T-helper 9 cell (primary cell): ENCODE data around the gene TMEM63B.
"Not testable (repeated sequence)": the region's sequence is repeated elsewhere in the genome, so short reads cannot be mapped to it uniquely, and the experiment has no call there.

Experiments
- DNase-seq: peaks from one replicate; pipeline ENCODE4 v3.0.0-alpha.2; 2020

TMEM63B gene

GRCh38 chr6:44094403-44095242, 32.7 kb upstream of the TMEM63B start:
- no peak for DNase-seq

DNA sequence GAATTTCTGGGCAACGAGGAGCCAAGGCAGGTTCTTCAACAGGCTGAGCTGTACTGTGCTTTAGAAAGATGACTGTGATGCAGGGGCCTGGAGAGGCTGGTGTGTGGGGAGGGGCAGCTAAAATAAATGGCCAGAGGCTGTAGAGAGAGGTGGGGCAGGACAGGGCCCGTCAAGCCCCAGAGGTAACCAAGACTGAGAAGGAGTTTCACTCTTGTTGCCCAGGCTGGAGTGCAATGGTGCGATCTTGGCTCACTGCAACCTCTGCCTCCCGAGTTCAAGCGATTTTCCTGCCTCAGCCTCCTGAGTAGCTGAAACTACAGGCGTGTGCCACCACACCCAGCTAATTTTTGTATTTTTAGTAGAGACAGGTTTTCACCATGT, 32.1 kb upstream of the TMEM63B start:
- not testable (repeated sequence) for DNase-seq

- peak; percentile 61 for DNase-seq
Observed at GRCh38 chr6:44096612-44097011, 30.7 kb upstream of the TMEM63B start.

DNA sequence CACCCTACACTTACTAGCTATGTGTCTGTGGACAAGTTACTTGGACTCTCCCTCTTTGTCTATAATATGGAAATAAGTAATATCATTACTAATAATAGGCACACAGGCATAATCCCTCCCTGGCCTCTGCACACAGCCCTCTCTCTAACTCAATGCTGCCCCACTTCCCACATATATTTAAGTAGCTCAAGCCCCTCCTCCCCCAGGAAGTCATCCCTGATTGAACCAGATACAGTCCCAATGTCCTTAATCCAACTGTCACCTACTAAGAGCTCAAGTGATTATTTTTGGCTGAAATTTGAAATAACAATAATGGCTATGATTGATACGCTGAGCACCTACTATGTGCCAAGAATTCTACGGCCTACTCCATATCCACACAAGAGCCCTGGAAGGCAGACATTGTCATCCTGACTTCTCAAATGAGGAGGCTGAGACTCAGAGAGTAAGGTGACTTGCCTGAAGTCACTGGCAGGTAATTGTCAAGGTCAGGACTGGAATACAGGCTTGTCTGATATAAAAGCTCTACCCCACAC, 29.5 kb upstream of the TMEM63B start:
- DNase-seq = no peak

- no peak for DNase-seq
Observed at GRCh38 chr6:44099192-44099591, 28.2 kb upstream of the TMEM63B start.

DNA sequence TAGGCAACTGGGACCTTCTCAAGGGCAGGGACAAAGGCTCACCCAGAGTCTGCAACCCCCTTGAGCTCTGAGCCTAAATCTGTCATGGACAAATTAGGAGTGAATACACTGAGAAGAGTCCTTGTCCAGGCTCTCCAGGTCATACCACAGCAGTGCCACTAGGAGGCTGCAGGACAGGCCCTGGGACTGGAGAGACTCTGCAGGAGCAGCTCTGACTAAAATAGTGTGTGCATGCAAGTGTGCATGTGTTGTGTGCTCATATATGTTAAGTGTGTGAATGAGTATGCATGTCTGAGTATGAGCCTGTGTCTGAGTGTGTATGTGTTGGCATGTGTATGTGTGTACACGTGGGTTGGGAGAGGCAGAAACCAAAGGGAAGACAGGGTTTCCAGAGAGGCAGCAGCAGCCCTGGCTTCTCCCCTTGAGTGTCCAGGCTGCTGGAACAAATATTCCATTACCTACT, 27.2 kb upstream of the TMEM63B start:
- no peak for DNase-seq

- DNase-seq = no peak
Observed at GRCh38 chr6:44101832-44102231, 25.5 kb upstream of the TMEM63B start.

GRCh38 chr6:44102527-44102926, 24.8 kb upstream of the TMEM63B start:
- no peak for DNase-seq

- no peak for DNase-seq
Observed at GRCh38 chr6:44104481-44105021, 22.8 kb upstream of the TMEM63B start.

DNA sequence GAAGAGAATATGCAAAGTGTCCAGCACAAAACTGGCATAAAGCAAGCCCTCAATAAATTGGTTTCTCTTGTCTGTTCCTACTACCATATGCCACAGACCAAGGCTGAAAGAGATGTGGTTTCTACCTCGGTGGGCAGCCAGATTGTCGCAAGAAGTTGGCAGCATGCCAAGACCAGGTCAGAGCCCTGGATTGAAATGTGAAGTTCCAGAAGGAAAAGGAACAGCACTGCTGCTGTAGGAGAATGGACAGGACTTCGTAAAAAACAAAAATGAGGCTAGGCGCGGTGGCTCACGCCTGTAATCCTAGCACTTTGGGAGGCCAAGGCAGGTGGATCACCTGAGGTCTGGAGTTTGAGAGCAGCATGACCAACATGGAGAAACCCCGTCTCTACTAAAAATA, 22.2 kb upstream of the TMEM63B start:
- no peak for DNase-seq

- no peak for DNase-seq
Observed at GRCh38 chr6:44105993-44106740, 21.2 kb upstream of the TMEM63B start.

- no peak for DNase-seq
Observed at GRCh38 chr6:44107017-44107416, 20.3 kb upstream of the TMEM63B start.

- DNase-seq = no peak
Observed at GRCh38 chr6:44108471-44108870, 18.9 kb upstream of the TMEM63B start.

DNA sequence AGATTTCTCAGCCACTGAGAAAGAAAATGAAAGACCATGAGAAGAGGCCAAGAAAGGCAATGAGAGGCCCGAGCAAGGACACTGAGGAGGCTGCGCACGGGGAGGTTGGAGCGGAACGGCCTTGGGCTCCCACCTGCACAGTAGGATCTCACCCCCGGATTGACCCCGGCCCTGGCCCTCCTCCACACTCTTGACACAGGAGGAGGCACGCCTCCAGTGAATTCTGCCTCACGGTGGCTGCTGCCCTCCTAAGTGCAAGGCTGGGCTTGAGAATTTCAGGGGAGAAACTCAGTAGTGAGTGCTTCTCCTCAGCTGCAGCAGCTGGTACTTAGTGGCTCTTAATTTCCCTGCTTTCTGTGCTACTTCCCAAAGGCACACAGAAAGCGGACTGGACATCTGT, 18.1 kb upstream of the TMEM63B start:
- no peak for DNase-seq

- DNase-seq = no peak
Observed at GRCh38 chr6:44110005-44110676, 17.2 kb upstream of the TMEM63B start.

DNA sequence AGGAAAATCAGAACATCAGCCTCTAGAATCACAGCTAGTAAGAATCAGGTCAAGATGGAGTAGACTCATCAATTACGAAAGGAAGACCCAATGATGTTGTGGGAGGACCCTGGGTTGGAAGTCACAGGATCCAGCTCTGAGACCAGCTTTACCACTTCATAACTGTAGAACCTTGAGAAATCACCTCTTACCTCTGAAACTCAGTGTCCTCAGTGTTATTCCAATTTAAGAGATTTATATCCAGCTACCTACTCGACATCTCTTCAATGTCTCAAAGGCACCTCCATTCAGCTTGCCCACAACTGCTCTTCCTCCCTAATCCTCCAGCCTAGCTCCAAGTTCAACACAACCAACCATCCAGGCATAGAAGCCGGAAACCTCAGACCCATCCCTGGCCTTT, 16.4 kb upstream of the TMEM63B start:
- DNase-seq = no peak

GRCh38 chr6:44111434-44112417, 15.6 kb upstream of the TMEM63B start:
- no peak for DNase-seq

- no peak for DNase-seq
Observed at GRCh38 chr6:44113414-44113813, 13.9 kb upstream of the TMEM63B start.

DNA sequence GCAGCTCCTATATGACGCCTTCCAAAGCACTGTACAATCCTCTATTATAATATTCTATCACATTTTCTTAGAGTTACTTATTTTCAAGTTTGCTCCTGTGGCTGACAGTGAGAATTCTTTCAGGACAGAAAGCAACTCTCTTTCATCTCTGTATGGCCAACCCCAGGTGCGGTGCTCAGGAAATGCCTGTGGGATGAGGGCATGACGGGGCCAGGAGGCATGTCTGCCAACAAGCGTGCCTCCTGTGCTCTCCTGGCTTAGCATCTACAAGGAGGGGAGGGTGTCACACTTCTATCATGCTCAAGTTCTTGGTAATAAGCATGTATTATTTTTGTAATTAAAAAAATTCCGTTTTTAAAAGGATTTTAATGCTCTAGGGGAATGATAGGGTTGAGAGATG, 11.5 kb upstream of the TMEM63B start:
- no peak for DNase-seq

DNA sequence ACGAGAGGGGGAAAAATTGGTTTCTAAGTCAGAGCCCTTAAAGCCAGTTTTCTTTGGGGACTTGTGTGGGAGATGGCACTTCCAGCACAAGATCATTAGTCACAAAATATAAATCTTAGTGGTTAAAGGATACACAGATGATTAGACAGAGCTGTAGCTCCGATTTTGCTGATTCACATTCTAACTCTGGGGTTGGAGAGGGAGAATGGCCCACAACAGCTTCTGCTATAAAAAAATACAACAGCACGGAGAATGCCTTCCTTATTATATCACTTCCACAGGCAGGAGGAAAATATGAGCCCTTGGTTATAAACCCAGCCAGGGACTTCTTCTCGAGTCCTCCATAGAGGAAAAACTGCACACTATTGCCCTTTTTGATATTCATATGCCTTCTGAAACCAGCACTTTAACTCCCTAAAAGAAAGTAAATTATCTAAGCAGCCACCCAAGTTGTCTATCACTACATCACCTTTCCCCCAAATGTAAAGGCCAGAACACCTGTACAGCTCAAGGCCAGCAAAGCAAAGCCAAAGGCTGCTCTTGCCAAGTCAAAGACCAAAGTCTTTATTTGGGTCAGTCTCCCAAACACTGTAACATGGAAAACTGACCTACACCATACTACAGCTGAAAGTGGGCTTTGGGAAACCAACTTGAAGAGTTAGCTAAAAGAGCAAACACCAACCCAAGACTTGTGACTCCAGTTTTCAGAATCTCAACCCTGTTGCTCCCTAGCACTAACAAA, 10.5 kb upstream of the TMEM63B start:
- DNase-seq = no peak
